A673 (cell line): ENCODE measurements around the gene SRD5A1. TPM values are rescaled to one million over a fixed set of nuclear protein-coding genes. Genes with fewer than 3 reads are reported as not detected.

ENCODE experiments used
- BruUV-seq: library from RNA; stranded (reverse); fragments of 400-500 nt; replicated peaks from 2 replicates; lab custom pipeline; 2021; lab: Mats Ljungman, UMichigan
- CTCF ChIA-PET: fragments of 300-600 bp; sonication (Branson Sonifier 250); formaldehyde crosslinking; loops from one replicate; lab custom pipeline; 2022; ENCODE audit warnings: antibody characterized with exemption; lab: Charles Lee
- POLR2A ChIA-PET: fragments of 300-600 bp; sonication (Branson Sonifier 250); formaldehyde crosslinking; loops from one replicate; lab custom pipeline; 2022; ENCODE audit warnings: antibody characterized with exemption; ENCODE audit not compliant: low non-redundant PET; lab: Charles Lee
- DNase-seq: peaks from one replicate; pipeline ENCODE4 v3.0.0-alpha.2; 2015; ENCODE audit warnings: low spot score
- H3K27ac ChIP-seq: fragments of 200-600 bp; sonication (generic); 2 replicates; pipeline ENCODE4 v1.5.1; 2016; ENCODE audit warnings: mixed run types, low read depth, mild to moderate bottlenecking, mixed read lengths, antibody characterized with exemption, low read length; ENCODE audit not compliant: poor library complexity, severe bottlenecking
- H3K27me3 ChIP-seq: fragments of 200-600 bp; sonication (generic); replicated peaks from 2 replicates; pipeline ENCODE4 v1.6.1; 2017; ENCODE audit warnings: mixed run types, low read depth, mild to moderate bottlenecking, mixed read lengths, antibody characterized with exemption, low read length; ENCODE audit not compliant: insufficient read depth, poor library complexity
- H3K36me3 ChIP-seq: fragments of 200-600 bp; sonication (generic); 2 replicates; pipeline ENCODE4 v1.6.1; 2016; ENCODE audit warnings: mixed run types, mild to moderate bottlenecking, mixed read lengths, antibody characterized with exemption, low read length; ENCODE audit not compliant: insufficient read depth, poor library complexity, severe bottlenecking
- H3K4me1 ChIP-seq: fragments of 200-600 bp; sonication (generic); 2 replicates; pipeline ENCODE4 v1.6.1; 2017; ENCODE audit warnings: mixed run types, mild to moderate bottlenecking, mixed read lengths, antibody characterized with exemption, low read length; ENCODE audit not compliant: insufficient read depth, poor library complexity, severe bottlenecking
- H3K4me3 ChIP-seq: fragments of 200-600 bp; sonication (generic); 2 replicates; pipeline ENCODE4 v1.5.1; 2016; ENCODE audit warnings: low read depth, mixed run types, mild to moderate bottlenecking, mixed read lengths, low read length; ENCODE audit not compliant: poor library complexity, severe bottlenecking
- H3K9me3 ChIP-seq: fragments of 200-600 bp; sonication (generic); 2 replicates; pipeline ENCODE4 v1.6.1; 2016; ENCODE audit warnings: mixed run types, low read depth, mild to moderate bottlenecking, mixed read lengths, antibody characterized with exemption, low read length; ENCODE audit not compliant: poor library complexity, severe bottlenecking
- CTCF ChIP-seq: fragments of 300-800, 200-600 bp; sonication (generic); conservative IDR thresholded peaks from 2 replicates; pipeline ENCODE4 v1.5.1; 2017; ENCODE audit warnings: low read depth, mild to moderate bottlenecking, antibody characterized with exemption, low read length, moderate library complexity, mixed read lengths
- EZH2 ChIP-seq: fragments of 200-600 bp; sonication (generic); IDR thresholded peaks from 2 replicates; pipeline ENCODE4 v1.6.1; 2017; ENCODE audit warnings: borderline replicate concordance, low read depth, mild to moderate bottlenecking, mixed read lengths, antibody characterized with exemption, low read length; ENCODE audit not compliant: poor library complexity, severe bottlenecking
- intact Hi-C: fragments of 100-400 bp; cut with micrococcal nuclease; formaldehyde crosslinking; loops from one replicate; pipeline ENCODE4 v1.10.0; 2022; ENCODE audit not compliant: unreplicated experiment
- total RNA-seq: library from RNA; stranded (reverse); gene quantifications from 2 replicates; pipeline ENCODE4 v1.2.3, GENCODE V29; 2021

SRD5A1 gene
- total RNA-seq, 1 experiment from 2014 or later = 32.0 TPM

GRCh38 chr5:6678385-6678784 is 45.1 kb downstream of the SRD5A1 start:
- no TSS peak for BruUV-seq
- no peaks in the 10 kb centered on the region for H3K27me3 ChIP-seq
- no peaks in the 10 kb centered on the region for H3K36me3 ChIP-seq
- TF ChIP-seq EZH2 (no peak), CTCF (no peak)
- H3K27ac ChIP-seq = no peak overlapping the region
- no peaks in the 10 kb centered on the region for H3K9me3 ChIP-seq
- no peak for DNase-seq
- ChIA-PET CTCF (no interaction called here), POLR2A (no interaction called here)
- intact Hi-C loops = no loop called here
- H3K4me1 ChIP-seq = no peaks in the 10 kb centered on the region
- H3K4me3 ChIP-seq = no peak overlapping the region

- ChIA-PET CTCF (no interaction called here), POLR2A (no interaction called here)
- TF ChIP-seq CTCF = no peak
- no peak for TF ChIP-seq EZH2
- Histone ChIP-seq H3K36me3 (no peaks in the 10 kb centered on the region), H3K4me1 (no peaks in the 10 kb centered on the region), H3K4me3 (no peak overlapping the region), H3K27ac (no peak overlapping the region), H3K9me3 (no peaks in the 10 kb centered on the region), H3K27me3 (no peaks in the 10 kb centered on the region)
- no peak for DNase-seq
- intact Hi-C loops = no loop called here
- BruUV-seq = no TSS peak
These were observed 47.7 kb downstream of the SRD5A1 start for GRCh38 chr5:6680922-6681321.

- POLR2A ChIA-PET = no interaction called here
- Histone ChIP-seq H3K27me3 (peaks cover 7% of the 10 kb centered on the region), H3K4me1 (no peaks in the 10 kb centered on the region), H3K36me3 (no peaks in the 10 kb centered on the region), H3K27ac (no peak overlapping the region), H3K4me3 (no peak overlapping the region), H3K9me3 (no peaks in the 10 kb centered on the region)
- TF ChIP-seq CTCF (no peak), EZH2 (no peak)
- DNase-seq = no peak
- intact Hi-C loops = no loop called here
- CTCF ChIA-PET = no interaction called here
- no TSS peak for BruUV-seq
These were observed 48.4 kb downstream of the SRD5A1 start for GRCh38 chr5:6681682-6682081.
